Measurements from ENCODE around the gene TH.
A peak's percentile ranks its signal among the peaks of the same experiment; 100 is the strongest.

TH gene

GRCh38 chr11:2158296-2158737 lies 13.3 kb downstream of the TH start:
- no peak for DNase-seq

GRCh38 chr11:2157294-2158040 lies 14.1 kb downstream of the TH start:
- DNase-seq, result no peak

GRCh38 chr11:2156416-2157182 lies 15.0 kb downstream of the TH start:
- DNase-seq, result peak; percentile 65

- DNase-seq, result no peak
Measured at GRCh38 chr11:2155511-2155910, 16.1 kb downstream of the TH start.

- DNase-seq, result no peak
Measured at GRCh38 chr11:2154889-2155288, 16.7 kb downstream of the TH start.

GRCh38 chr11:2154195-2154585 lies 17.4 kb downstream of the TH start:
- DNase-seq, result no peak

GRCh38 chr11:2153581-2154194 lies 17.9 kb downstream of the TH start:
- no peak for DNase-seq

GRCh38 chr11:2151500-2152257 lies 19.9 kb downstream of the TH start:
- DNase-seq, result peak; percentile 84

- DNase-seq, result no peak
Measured at GRCh38 chr11:2149864-2150847, 21.5 kb downstream of the TH start.

DNA sequence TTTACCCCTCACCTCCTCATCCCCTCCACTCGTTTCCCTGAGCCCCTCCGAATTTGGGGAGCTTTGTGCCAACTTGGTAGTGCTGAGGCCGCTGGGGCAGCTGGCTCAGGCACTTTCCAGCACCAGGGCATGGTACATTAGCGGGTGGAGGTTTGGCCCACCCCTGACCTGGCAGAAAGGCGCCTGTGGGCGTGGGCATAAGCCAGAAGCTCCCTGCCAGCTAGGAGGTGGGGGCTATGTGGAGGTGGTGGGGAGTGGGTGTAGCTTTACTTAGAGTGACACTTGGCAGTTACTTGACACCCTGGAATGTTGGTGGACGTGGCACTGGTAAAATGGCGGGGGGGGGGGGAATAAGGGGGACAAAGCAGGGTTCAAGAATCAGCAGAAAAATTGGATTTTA lies 22.2 kb downstream of the TH start:
- no peak for DNase-seq

GRCh38 chr11:2148595-2148994 lies 23.0 kb downstream of the TH start:
- DNase-seq, result no peak

DNA sequence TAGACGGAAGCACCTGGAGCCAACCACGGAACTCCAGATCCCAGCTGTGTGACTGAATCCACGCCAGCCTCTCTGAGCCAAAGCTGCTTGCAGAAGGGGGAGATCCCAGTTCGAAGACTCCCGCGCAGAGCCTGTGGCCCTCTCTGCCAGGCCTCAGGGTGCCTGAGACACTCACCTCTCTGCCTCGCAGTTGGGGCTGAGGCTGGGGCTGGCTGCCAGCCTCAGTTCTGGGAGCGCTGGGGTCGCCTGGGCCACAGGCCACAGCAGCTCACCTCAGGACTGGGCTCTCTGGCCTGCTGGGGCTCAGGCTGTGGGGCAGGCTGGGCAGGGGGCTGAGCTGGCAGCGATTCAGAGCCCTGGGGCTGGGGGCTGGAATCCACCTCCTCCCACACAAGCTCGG lies 24.2 kb downstream of the TH start:
- no peak for DNase-seq

DNA sequence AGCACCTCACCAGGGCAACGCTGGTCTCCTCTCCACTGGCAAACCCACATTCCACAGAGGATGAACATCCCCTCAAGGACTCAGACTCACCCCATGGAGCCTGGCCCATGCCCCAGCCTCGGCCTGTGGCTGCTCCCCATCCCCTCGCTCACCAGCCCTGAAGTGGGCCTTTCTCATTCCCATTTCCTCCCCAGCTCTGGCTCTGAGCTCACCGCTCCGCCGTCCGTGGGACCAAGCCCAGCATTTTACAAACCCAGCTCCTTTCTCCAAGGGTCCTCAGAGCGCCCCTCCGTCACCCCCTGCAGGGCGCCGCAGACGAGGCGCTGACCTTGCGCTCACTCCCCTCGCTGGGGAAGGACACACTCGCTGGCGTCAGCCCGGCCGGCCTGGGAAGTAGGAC lies 25.6 kb downstream of the TH start:
- DNase-seq, result no peak

GRCh38 chr11:2144544-2145248 lies 26.9 kb downstream of the TH start:
- DNase-seq, result no peak

- no peak for DNase-seq
Measured at GRCh38 chr11:2143799-2144543, 27.6 kb downstream of the TH start.

DNA sequence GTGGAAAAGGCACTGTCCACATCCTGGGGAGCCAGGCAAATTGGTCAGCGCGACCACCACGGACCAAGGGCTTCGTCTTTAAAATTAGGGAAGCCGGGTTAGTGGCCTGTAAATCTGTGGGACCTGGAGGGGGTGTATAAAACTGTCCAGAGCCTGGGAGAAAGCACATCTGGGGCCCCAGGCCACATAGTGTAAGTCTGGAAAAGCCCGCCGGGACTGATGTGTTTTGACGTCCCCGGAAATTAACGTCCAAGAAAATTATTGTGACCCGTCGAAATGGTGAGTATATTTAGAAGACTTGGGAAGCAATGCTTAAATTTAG lies 28.2 kb downstream of the TH start:
- DNase-seq, result no peak

DNA sequence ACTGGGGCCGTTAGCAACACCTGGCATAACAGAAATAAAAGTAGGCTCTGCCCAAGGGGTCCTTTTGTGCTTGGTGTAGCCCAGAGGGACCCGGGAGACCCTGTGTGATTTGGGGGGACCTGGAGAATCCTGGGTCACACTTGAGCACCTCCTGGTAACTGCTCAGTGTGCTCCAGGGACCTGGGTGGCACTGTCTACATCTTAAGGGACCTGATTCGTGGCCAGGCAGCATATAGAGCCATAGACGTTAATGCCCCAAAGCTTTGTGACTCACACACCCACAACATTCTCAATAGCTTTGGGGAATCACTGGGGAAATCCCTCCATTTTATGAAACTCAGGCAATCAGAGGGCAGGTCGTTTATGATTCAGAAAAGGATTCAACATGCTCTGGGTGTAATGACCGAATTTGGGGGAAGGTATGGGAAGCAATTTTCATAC lies 28.8 kb downstream of the TH start:
- peak; percentile 72 for DNase-seq

DNA sequence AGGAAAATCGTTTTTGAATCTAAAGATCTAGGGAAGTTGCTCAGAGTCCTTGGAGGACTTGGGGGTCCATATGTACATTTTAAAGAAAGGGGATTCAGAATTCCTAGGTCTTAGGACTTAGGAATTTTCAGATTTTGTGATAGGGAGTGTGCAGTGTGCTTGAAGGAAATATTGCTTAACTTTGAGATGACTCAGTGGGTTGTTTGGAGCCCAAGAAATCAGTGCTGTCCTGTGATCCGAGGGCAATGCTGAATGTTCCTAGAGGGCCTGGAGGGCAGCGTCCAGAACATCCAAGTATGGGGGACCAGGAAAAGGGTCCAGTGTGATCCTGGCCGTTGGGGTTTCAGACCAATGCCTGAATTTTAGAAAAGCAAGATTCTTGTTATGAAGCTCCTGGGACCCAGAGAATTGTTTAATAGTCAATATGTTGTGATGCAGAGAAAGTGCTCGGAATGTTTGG lies 29.3 kb downstream of the TH start:
- DNase-seq, result no peak

- no peak for DNase-seq
Measured at GRCh38 chr11:2140411-2141400, 30.9 kb downstream of the TH start.

Measured in stimulated activated CD4-positive, alpha-beta T cell treated with anti-CD3 and anti-CD28 coated beads, Interleukin-4, amount 100 ng/mL, for 24 hours (primary cell).